Activated CD8-positive, alpha-beta memory T cell treated with anti-CD3 and anti-CD28 coated beads for 1 hour (primary cell): ENCODE data around the gene RPL38.

Source experiments
- DNase-seq, 2 donors: peaks; one replicate each; pipeline ENCODE4 v3.0.0-alpha.2; 2020; ENCODE audit warnings: low read depth in 1 of 2; ENCODE audit errors: extremely low read depth in 1 of 2

The RPL38 gene

DNA sequence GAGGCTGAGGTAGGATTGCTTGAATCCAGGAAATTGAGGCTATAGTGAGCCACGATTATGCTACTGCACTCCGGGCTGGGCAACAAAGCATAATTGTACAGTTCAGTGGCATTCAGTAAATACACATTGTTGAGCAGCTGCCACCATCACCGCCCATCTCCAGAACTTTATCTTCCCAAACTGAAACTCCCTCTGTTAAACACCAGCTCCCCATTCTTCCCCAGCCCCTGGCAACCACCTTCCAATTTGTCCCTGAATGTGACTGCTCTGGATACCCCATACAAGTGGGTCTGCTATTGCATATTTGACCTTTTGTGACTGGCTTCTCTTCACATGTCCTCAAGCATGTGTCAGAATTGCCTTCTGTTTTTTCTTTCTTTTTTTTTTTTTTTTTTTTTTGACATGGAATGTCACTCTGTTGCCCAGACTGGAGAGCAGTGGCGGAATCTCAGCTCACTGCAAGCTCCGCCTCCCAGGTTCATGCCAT, 2.9 kb downstream of the RPL38 start:
- DNase-seq = no peak

DNA sequence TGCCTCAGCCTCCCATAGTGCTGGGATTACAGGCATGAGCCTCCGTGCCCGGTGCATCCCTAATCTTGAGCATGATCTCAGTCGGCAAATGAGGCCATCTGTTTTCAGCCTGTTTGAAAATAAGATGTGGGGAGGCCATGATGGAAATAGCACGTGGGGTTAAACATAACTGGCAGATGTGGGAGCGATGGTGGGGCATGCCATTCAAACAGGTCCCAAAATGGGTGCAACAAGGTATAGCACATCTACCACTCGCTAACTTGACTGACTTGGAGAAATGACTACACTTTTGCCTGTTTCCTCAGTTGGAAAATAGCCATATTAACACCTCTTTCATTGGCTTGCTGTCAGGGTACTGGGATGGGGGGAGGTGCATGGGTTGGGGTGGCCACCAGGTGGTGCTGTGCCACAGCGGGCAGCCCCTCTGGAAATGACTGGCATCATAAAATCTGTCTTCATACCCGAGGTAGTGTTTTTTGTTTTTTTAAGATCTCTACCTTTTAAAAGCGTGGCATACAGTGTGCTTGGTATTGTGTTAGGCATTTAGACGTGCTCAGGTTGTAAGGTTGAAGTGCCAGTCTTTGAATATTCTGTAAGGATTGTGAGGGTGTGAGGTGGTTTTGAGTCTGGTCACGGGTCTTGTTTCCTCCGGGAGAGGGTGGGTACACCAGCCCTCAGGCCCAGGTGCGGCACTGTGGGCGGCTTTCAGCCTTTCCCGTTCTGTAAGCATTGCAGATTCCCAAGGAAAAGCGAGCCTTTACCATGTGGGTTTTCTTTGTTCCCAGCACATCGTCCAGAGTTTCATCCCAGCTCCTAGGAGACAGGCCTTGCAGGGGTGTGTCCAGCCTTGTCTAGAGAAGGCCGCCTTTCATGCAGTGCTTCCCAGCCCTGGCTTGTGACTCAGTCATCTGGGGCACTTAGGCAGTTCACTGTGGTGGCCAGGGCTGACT, 7.0 kb downstream of the RPL38 start:
- DNase-seq = peak; percentile 40 to 73

DNA sequence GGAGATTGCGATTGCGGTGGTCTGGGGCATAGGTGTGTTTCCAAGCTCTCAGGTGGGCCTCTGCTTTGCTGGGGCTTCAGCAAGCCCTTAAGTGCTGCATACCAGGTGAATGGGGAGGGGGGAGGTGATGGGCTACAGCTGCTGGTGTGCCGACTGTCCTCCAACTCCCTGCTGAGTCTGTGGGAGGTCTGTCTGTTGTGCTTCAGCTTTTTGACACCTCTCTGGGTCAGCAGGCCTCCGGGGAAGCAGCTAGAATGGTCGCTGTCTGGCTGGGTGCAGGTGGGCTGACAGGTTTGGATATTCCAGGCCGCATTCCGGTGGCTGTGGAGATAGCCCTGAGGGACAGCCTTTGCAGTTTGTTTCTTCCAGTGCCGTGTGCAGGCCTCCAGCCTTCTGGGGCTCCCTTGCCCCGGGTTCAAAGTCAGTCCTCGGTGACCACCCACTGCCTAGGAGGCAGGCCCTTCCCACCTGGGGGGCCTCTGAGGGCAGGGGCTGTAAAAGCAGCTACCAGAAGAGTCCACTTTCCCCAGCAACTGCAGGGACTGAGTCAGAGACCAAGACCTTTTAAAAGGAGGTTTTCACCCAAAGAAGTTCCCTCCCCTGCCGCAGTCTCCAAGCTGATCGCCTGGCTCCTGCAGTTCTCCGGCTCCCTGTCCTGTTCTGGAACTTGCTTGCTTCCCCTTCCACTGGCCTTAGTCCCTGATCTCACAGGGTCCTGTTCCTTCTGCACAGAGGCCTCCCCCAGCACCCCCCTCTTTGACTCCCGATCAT, 7.8 kb downstream of the RPL38 start:
- no peak for DNase-seq

GRCh38 chr17:74211912-74212208, 8.4 kb downstream of the RPL38 start:
- DNase-seq = no peak

GRCh38 chr17:74212209-74212912, 8.9 kb downstream of the RPL38 start:
- no peak for DNase-seq

DNA sequence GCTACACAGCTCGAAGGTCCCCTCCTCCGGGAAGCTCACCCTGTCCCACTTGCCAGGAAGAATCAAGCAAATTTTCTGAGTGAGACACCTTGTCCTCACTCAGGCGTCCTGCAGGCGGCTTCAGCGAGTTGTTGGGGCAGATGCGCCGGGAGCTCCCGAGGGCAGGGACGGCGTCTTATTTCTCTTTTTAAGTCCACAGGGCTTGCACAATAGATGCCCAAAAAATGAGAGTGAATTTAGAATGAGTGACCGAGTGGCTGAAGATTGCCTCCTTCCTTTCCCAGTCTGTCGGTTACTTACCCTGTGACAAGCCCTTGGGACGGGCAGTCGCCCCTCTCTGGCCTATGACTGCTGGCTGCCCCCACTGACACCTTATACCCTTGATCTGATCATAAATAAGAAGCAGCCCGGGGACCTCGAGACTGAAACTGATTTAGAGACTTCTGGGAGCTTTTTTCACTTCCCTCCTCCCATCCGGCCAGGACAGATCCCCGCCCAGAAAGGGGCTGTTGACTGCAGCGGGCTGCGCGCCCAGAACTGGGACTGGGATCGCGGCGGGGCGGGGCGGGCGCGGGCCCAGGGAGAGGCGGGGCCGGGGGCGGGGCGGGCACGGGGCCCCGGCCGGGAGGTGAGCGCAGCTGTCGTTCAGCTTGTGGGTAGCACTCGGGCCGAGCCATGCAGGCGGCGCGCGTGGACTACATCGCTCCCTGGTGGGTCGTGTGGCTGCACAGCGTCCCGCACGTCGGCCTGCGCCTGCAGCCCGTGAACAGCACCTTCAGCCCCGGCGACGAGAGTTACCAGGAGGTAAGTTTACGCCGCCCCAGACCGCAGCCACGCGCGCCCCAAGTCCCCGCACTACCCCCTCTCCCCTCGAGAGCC, 9.7 kb downstream of the RPL38 start, which contains the start of gene TTYH2:
Gene TTYH2, plus strand, starts transcription at position 659 of the 879 bp plus-strand sequence. Its CDS starts 17 bp downstream, at position 676.
- peak; percentile 18 to 56 for DNase-seq

DNA sequence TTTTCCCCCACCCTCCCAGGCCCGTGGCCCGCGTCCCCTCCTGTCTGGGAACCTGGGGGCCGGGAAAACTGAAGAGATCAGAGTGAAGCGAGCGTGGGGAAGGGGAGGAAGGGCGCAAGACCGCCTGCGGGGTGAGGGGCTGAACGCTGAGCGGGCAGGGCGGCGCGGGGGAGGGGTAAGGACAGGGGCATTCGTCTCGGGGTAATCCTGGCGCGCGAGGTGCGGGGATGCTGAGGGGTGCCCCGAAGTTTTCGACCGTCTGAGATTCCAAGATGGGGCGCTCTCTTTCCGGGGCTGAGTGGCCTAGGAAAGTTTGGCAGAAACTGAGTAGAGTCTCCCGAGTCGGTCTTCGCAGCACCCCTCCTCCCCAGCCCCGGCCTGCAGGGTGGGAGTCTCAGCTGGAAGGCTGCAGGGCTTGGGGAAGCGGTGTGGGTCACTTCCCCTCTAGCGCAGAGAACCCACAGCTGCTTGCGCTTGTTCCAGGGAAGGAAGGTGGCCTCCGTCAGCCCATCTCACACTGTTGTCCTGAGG, 10.4 kb downstream of the RPL38 start:
- DNase-seq = no peak

DNA sequence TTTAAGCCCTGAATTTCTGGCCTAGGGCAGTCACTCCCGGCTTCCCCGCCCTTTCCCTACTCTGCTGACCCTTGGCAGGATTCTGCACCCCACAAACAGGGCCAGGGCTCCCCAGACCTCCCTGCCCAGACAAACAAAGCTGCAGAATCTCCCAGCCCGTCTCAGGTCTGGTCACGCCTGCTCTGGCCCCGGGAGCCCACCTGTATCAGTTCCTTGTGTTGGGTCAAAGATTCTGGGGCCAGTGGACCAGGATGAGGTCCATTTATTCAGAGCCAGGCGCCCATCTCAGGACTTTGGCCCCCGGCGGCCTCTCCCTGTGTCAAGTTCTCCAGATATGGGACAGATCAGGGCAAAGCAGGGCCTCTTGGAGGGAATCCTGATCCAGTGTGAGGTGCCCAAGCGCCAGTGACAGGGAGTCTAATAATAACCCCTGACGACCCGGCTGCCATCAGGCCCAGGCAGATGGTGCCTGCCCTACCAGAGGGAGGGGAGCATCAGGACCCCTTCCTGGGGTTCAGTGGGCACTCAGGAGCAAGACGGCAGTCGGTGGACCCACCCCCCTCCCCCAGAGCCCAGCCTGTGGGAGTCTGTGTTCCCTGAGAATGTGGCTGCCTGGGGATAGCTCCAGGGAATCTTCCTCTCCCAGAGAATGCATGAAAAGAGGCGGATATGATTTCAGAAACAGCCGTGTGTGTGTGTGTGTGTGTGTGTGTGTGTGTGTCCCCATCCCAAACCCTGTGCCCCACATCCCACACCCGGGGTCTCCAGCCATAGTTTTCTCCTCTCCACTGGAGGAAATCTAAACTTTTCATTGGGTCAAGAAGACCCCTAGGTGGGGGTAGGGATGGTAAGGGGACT, 11.2 kb downstream of the RPL38 start:
- no peak for DNase-seq

DNA sequence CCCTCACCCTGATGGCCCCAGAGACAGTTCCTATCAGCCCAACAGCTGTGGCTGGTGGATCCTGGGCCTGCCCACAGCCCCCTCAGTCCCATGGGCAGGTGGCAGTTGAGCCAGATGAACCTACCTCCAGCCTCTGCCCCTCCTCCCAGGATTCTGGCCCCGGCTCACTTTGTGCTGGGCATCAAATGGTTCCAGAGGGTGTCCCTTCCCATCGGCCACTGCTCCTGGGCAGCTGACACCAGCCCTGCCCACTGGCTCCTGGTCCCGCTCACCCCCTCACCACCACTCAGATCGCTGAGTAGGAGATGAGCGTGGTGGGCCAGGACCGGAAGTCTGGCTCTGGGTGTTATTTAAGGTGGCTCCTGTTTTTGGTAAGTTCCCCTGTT, 11.9 kb downstream of the RPL38 start:
- DNase-seq = no peak

GRCh38 chr17:74216505-74216904, 13.0 kb downstream of the RPL38 start:
- no peak for DNase-seq

GRCh38 chr17:74217037-74217730, 13.7 kb downstream of the RPL38 start:
- DNase-seq = no peak

DNA sequence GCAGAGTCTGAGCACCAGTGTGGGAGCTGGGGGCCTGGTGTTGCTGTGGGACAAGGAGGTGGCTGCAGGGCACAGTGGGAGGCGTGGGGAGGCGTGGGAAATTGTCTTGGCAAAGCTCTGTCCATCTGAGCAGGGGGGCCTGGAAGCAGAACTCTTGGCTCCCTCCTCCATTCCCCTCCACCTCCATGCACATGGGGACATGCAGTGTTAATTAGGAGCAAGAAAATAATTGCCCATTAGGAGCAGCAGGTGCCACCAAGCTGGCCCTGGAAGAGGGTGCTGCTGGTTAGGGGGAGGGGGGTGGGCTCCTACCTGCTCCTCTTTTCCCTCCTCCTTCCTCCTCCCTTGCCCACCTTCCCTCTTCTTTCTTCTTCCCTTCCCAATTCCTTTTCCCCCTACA, 14.4 kb downstream of the RPL38 start:
- DNase-seq = no peak

DNA sequence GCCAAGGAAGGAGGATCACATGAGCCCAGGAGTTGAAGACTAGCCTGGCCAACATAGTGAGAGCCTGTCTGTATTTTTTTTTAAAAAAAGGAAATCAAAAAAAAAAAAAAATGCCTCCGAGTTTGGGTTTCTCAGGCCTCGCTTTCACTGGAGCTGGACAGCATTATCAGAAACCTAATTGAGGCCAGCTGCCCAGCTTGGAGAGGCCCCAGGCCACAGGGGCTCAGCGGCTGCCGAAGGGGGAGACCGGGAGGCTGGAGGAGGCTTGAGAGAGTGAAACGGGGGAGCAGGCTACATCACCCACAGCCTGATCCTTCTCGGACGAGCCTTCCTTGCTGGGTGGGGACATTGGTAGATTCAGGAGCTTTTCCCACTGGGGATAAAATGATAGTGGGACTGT, 15.0 kb downstream of the RPL38 start:
- no peak for DNase-seq

- DNase-seq = no peak
These were observed 16.2 kb downstream of the RPL38 start for GRCh38 chr17:74219576-74220133.

DNA sequence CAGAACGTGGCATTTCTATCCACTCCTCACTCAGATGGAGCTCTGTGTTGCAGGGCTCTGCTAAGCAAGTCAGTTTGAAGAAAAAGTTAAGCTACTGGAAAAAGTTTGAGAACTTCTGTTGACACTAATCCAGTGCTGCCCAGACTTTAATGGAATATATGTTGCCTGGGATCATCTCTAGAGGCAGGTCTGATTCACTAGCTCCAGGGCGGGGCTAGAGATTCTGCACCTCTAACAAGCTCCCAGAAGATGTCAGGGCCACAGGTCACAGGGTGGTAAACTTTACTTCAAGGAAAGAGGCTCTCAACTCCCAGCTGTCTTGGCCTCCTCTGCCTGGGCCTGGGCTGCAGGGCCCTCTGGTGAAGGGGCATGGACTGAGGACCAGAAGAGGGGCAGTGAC, 16.7 kb downstream of the RPL38 start:
- no peak for DNase-seq

DNA sequence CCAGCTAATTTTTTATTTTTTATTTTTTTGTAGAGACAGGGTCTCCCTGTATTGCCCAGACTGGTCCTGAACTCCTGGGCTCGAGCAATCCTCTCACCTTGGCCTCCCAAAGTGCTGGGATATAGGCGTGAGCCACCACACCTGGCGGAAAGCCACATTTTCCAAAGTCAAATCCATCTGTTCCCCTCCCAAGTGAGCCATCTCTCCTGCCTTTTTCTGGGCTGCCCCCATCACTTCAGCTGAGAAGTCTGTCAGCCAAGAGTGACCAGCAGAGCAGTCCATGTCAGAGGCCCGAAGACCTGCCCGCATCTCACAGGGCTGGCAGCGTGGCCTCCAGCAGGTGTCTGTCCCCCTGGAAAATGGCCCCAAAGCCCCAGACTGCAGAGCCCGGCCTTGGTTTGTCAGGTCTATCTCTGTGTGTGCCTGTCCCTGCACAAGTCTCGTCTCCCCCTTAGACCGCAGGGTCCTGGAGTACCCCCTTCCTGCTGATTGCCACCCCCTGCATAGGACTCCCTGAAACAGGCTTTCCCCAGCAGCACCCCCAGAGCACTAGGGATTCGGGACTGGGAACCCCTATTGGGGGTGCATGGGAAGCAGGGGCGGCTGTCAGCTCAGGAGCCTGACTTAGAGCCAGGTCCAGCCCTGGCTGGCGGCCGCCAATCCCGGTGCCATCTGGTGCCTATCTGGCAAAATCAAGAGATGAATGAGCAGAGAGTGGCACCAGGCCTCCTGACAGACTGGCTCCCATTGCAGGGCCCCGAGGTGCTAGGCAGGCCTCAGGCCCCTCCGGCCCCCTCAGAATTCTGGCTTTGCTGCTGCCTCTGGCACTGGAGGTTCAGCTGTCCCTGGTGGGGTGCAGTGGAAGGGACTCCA, 17.7 kb downstream of the RPL38 start:
- DNase-seq = no peak

DNA sequence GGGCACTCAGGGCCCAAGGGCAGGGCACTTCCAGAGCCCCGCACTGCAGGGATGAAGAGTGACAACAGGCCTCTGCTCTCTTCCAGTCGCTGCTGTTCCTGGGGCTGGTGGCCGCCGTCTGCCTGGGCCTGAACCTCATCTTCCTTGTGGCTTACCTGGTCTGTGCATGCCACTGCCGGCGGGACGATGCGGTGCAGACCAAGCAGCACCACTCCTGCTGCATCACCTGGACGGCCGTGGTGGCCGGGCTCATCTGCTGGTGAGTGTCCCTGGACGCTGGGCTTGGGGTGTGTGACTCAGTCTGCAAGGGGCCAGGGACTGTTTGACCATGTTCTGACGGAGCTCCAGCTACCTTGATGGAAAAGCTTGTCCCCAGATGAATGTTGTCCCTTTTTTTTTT, 18.9 kb downstream of the RPL38 start:
- no peak for DNase-seq
